GM12892 (cell line): ENCODE data around the gene NDST1.

ENCODE experiments used
- POLR2A ChIP-seq: IDR thresholded peaks from 2 replicates; pipeline ENCODE4 v1.6.1; 2011; ENCODE audit warnings: low read depth, low read length, control low read depth
- POLR2AphosphoS5 ChIP-seq: IDR thresholded peaks from 2 replicates; pipeline ENCODE4 v1.6.1; 2011; ENCODE audit warnings: low read depth, low read length, control low read depth

DNA sequence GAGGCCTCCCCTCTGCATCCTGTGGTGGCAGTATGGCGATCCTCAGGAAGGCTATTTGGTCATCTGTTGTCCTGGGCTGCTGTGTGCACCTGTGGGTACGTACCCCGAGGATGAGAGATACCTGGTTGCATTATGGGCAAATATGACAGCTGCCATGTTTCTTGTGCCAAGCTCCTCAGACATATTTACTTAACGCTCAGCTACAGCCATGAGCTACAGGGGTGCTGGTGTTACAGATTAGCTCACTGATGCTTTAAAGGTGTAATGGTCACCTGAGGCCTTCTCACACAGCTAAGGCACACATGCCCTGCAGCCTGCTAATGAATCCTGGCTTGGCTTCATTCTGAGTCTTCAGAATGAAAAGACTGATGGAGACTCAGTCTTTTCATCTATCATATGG is 12.0 kb downstream of the NDST1 start:
- TF ChIP-seq POLR2A (no peak), POLR2AphosphoS5 (no peak)
